RCC 7860 (cell line): ENCODE results near the gene DHFR2.
"Not testable (repeated sequence)": the region's sequence is repeated elsewhere in the genome, so short reads cannot be mapped to it uniquely, and the experiment has no call there.

ENCODE experiments used
- DNase-seq: peaks from one replicate; pipeline ENCODE4 v3.0.0-alpha.2; 2015; ENCODE audit warnings: low spot score
- FAIRE-seq: peaks from 2 replicates; lab custom pipeline; 2012; peaks lifted over from hg19 to GRCh38; lab: Jason Lieb, UNC

DHFR2 gene

GRCh38 chr3:94062513-94063404 is at the start of gene DHFR2, which contains the start of gene NSUN3:
TSS of gene DHFR2 (minus strand) at chr3:94062916. CDS start at chr3:94061511, 1,405 bp downstream.
TSS of gene NSUN3 (plus strand) at chr3:94063061. CDS start at chr3:94063127, 66 bp downstream.
- DNase-seq (peak; percentile 96), FAIRE-seq (peak; percentile 92)

DNA sequence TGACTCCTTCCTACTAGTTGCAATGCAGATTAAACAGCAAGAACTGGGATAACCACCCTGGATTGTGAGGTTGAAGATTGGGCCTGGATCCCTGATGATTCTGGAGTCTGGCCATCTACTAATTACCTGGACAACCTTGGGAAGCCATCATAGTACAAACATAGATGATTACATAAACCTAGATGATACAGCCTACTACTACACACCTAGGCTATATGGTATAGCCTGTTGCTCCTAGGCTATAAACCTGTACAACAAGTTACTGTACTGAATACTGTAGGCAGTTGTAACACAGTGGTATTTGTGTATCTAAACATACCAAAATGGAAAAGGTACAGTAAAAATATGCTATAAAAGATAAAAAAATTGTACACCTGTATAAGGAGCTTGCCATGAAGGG is 48.1 kb upstream of the DHFR2 start:
- DNase-seq: no peak
- FAIRE-seq: no peak

- FAIRE-seq, DNase-seq: not testable (repeated sequence)
These were observed 47.5 kb upstream of the DHFR2 start for GRCh38 chr3:94110232-94110631.

DNA sequence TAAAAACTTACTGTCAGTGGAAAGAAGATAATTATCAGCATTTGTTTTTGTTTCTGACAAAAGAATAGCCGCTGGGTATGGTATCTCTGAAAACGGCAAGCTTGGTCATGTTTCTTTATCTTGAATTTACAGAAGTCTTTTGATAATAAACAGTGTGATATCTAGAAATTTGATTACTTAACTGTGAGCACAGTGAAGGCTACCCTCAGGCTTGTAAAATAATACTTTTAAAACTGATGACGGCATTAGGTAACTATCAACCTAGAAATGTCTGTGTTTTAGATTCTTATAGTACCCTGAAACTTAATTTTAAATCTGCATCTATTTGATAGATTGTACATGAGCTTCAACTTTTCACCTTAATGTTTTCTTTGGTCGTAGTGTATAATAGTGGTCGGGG is 43.6 kb upstream of the DHFR2 start:
- DNase-seq: no peak
- FAIRE-seq: no peak

- FAIRE-seq: no peak
- no peak for DNase-seq
These were observed 39.1 kb upstream of the DHFR2 start for GRCh38 chr3:94101860-94102259.

- DNase-seq: no peak
- FAIRE-seq: no peak
These were observed 36.6 kb upstream of the DHFR2 start for GRCh38 chr3:94099311-94099710.

GRCh38 chr3:94098452-94098851 is 35.7 kb upstream of the DHFR2 start:
- FAIRE-seq (no peak), DNase-seq (no peak)

- FAIRE-seq (no peak), DNase-seq (no peak)
These were observed 32.4 kb upstream of the DHFR2 start for GRCh38 chr3:94095111-94095510.

DNA sequence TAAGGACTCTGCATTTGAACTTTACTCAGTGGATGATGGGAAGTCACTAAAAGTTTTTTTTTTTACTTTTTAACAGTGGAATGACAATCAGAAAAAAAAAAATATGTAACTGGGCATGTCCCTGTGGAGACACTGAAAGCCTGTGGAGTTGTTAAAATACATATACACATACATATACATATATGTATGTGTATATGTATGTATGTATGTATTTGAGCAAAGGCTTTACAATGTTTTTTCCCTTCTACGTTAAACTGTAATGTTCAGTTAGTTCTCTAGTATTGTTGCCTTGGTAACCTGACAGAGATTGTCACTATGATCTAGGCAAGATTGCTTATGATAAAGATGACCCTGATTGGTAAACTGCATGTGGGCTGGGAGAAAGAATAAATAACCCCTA is 30.4 kb upstream of the DHFR2 start:
- FAIRE-seq (no peak), DNase-seq (no peak)

DNA sequence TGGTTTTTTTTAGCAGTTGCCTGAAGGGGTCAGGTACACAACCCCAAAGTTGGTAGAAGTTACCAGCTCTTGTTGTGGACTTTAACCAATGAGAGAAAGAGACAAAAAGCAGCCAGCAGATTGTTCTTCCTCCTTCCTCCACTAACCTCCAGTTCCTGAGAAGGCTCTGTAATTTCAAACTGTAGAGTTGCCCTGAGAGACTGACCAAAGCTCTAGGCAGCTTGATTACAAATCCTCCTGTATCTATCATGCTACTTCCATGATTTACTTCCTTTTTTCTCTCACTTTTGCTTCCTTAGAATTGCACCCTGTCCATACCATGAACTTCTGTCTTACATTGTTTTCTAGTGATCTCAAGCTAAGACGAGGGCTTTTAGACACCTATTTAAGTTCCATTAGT is 29.4 kb upstream of the DHFR2 start:
- no peak for DNase-seq
- FAIRE-seq: no peak

GRCh38 chr3:94089126-94089525 is 26.4 kb upstream of the DHFR2 start:
- FAIRE-seq: no peak
- DNase-seq: no peak

DNA sequence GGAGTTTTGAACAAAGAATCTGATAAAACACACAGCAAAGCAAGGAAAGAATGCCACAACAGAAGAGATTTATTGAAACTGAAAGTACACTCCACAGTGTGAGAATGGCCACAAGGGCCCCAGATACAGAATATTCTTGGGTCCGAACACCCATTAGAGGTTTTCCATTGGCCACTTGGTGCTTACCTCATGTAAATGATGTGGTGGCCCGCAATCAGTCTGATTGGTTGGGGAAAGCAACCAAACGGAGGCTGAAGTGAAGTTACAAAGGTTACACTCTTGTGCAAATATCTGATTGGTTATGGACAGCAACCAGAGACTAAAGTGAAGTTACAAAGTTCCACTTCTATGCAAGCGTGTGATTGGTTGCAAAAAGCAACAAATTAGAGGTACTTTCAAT is 20.5 kb upstream of the DHFR2 start:
- FAIRE-seq: no peak
- no peak for DNase-seq

DNA sequence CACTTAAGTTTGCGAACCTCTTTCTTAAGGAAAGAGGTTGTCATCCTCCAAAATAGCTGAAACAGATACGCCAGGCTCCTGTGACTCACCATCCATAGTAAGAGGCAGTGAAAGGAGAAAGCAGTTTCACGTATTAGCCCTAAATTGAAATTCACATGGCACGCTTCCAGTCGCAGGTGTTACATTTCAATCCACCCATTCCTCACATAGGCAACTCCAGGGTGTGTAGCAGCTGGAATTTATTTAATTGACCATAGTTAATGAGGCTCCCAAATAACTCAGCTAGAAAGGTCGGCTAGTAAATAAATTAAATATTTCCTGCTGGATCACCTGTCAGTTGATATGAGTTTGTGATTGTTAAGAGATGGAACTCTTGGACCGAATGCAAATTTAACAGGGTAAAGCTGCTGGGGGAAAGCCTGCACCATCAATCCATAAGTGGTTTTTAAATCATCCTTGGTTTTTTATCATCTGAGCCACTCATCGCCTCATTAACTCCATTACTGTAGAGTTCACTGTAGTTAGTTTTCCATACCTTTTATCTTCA is 19.7 kb upstream of the DHFR2 start:
- FAIRE-seq (no peak), DNase-seq (no peak)

GRCh38 chr3:94081884-94082283 is 19.2 kb upstream of the DHFR2 start:
- FAIRE-seq (no peak), DNase-seq (no peak)

GRCh38 chr3:94080552-94080951 is 17.8 kb upstream of the DHFR2 start:
- not testable (repeated sequence) for DNase-seq, FAIRE-seq

DNA sequence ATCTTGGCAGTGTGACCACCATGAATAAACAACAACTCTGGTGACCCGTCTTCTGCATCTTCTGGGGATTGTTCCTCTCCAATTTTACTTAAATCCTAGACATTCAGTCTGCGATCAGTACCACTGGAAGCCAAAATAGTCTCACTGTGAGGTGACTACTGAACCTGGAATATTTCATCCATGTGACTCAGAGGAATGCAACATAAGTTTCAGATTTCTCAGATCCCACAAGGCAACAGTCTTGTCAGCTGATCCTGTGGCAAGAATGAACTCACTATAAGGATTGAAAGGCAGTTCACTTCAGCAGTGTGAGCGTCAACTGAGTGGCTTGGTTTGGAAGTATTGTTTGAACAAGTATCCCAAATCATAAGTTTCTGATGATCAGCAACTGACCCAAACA is 13.3 kb upstream of the DHFR2 start:
- DNase-seq: peak; percentile 11
- FAIRE-seq: no peak

GRCh38 chr3:94071713-94072284 is 9.1 kb upstream of the DHFR2 start:
- DNase-seq: no peak

DNA sequence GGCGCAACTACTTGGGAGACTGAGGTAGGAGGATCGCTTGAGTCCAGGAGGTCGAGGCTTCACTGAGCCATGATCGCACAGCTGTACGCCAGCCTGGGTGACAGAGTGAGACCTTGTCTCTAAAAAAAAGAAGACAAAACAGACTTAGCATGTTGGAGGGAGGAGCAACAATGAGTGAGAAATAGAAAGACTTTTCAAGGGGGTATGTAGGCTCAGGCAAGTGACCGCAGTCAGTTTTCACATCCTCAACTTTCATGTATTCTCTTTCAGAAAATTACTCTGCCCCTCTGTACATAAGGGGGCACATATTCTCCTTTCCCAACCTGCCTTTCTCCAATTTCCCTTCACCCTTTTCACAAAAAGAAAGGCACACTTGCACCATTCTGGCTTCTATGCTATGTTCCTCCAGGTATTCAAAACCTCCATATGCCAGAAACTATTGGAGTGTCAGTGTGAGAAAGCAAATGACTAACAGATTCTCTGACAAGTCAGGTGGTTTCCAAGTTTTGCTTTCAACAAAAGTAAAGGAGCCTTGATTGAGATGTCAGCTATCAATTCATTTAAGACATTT is 7.7 kb upstream of the DHFR2 start:
- DNase-seq (no peak), FAIRE-seq (no peak)

More at GRCh38 chr3:94071713-94072284, 9.1 kb upstream of the DHFR2 start:
- no peak for FAIRE-seq

DNA sequence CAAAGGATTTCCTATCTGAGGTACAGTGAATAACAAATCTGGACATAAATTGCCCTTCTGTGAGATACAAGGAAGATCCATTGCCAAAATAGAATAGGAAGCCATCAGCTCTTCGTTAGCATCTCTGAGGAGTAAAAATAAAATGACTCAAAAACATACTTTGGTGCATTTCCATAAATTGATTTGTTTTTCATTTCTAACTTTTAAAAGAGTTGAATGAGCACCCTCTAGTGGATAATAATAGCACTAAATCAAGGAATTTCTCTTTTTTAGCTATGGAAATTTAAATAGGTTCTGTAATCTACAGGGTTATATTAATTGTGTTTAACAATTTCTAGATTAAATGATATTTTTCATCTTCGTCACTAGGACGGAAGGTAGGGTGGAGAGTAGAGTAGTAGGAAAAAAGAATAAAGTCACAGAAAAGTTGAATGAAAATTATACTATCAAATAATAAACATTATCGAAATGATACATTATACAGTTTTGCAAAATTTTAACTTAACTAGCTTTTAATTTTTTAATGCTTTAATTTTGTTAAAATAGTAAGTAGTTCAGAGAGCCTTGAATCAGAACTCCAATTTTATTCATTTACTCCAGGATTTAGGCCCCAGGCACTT is 6.6 kb upstream of the DHFR2 start:
- DNase-seq (no peak), FAIRE-seq (peak; percentile 85)

DNA sequence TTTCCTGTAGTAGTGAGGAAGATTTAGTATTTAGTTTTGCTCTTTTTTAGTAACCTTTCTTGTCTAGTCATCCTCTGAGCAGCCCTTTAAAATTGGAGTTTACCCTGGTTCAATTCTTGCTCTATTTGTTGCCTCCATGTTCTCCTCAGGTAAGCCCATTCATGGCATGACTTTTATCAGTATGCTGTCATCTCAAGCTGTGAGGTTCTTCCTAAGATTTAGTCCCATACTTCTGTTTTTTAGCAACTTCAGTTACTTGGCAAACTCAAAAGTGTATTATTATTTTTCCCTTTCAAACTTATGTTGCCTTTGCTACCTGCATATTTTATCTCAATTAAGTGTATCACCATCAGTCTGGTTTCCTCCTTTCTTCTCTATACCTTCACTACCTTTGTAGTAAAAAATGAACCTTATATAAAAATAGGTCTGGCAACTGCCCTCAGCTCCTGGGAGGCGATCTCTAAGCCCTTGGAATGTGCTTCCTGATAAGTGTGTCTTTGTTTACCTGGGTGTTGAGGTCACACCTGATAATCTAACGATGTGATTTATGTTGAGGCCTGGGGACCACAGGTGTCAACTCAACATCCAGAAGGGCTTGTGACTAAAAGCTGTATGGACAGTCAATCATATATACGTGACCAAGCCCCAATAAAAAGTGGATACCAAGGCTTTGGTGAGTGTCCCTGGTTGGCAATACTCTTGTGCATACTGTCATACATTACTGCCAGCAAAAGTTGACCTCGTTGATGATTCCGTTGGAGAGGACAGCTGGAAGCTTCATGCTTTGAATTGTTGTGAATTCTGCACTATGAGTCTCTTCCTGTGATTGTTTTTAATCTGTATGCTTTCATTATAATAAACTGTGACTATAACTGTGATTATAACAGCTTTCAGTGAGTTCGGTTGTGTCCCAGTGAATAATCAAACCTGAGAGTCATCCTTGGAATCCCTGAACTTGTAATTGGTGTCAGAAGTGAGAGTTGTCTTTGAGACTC is 4.1 kb upstream of the DHFR2 start:
- DNase-seq: no peak
- FAIRE-seq: no peak
